Esophagus muscularis mucosa (tissue), 4 donors: Measurements from ENCODE around the gene LGR4. TPM values are rescaled to one million over a fixed set of nuclear protein-coding genes. Genes with fewer than 3 reads are reported as not detected.

ENCODE experiments used
- DNase-seq: peaks from one replicate; pipeline ENCODE4 v3.0.0-alpha.2; 2017; ENCODE audit errors: extremely low spot score
- H3K27ac ChIP-seq, 4 donors: fragments of 200-600 bp; sonication (generic); replicated peaks in 1 of 4; 1 replicate in 3 of 4; 2 replicates in 1 of 4; pipeline ENCODE4 v1.5.1; 2016 to 2019; ENCODE audit warnings: mild to moderate bottlenecking in 1 of 4
- H3K27me3 ChIP-seq, 4 donors: fragments of 200-600 bp; sonication (generic); one replicate each; pipeline versions ENCODE4 v1.5.1 to v1.6.0; 2016 to 2019
- H3K36me3 ChIP-seq, 4 donors: fragments of 200-600 bp; sonication (generic); one replicate each; pipeline ENCODE4 v1.5.1; 2016 to 2019
- H3K4me1 ChIP-seq, 4 donors: fragments of 200-600 bp; sonication (generic); one replicate each; pipeline ENCODE4 v1.5.1; 2016 to 2019
- H3K4me3 ChIP-seq, 4 donors: fragments of 200-600 bp; sonication (generic); 1 replicate in 2 of 4; 2 replicates in 2 of 4; pipeline ENCODE4 v1.5.1; 2016 to 2019; ENCODE audit warnings: mild to moderate bottlenecking in 4 of 4, moderate library complexity in 1 of 4
- H3K9me3 ChIP-seq, 4 donors: fragments of 200-600 bp; sonication (generic); 1 replicate in 3 of 4; 2 replicates in 1 of 4; pipeline ENCODE4 v1.5.1; 2016 to 2019
- CTCF ChIP-seq, 3 experiments: fragments of 200-600 bp in 2 of 3; fragments of 450-650 bp in 1 of 3; sonication (generic) in 2 of 3; IDR thresholded peaks; one replicate each; pipeline ENCODE4 v1.5.1; 2017 to 2019; ENCODE audit warnings: antibody characterized with exemption in 3 of 3, mild to moderate bottlenecking in 2 of 3, moderate library complexity in 1 of 3
- EP300 ChIP-seq: sonication (generic); formaldehyde crosslinking; IDR thresholded peaks from one replicate; pipeline ENCODE4 v1.6.1; 2017; ENCODE audit warnings: antibody characterized with exemption
- POLR2A ChIP-seq: fragments of 450-650 bp; IDR thresholded peaks from one replicate; pipeline ENCODE4 v1.6.1; 2017; ENCODE audit warnings: antibody characterized with exemption, moderate library complexity, mild to moderate bottlenecking, low read depth
- POLR2AphosphoS5 ChIP-seq, 2 donors: sonication (generic); formaldehyde crosslinking; IDR thresholded peaks; one replicate each; pipeline ENCODE4 v1.6.1; 2017; ENCODE audit warnings: antibody characterized with exemption in 2 of 2
- WGBS: methylation state at CpG from one replicate; pipeline ENCODE4 v1.1.5; 2018; 5-methylcytosine and 5-hydroxymethylcytosine counted together
- intact Hi-C: fragments of 100-400 bp; cut with DNase I; formaldehyde crosslinking; loops from one replicate; pipeline ENCODE4 v1.15.1; 2023
- total RNA-seq, 4 donors: library from RNA; depleted of rRNA; stranded (reverse); fragments of >200 nt; gene quantifications; one replicate each; pipeline versions ENCODE4 v1.1.0 to v1.2.1, GENCODE V29; 2016

LGR4 gene
- total RNA-seq, 4 donors from 2014 or later = 24.9 to 37.6 (median 27.6) TPM

GRCh38 chr11:27464289-27464696 lies 8.3 kb downstream of the LGR4 start:
- H3K27me3 ChIP-seq = no peaks in the 10 kb centered on the region
- H3K9me3 ChIP-seq = no peaks in the 10 kb centered on the region
- no peaks in the 10 kb centered on the region for H3K36me3 ChIP-seq
- peak overlapping the region in 1 of 4 donors; percentile 4 for H3K4me3 ChIP-seq
- TF ChIP-seq CTCF (IDR thresholded peaks at IDR 0.05) = no peak
- TF ChIP-seq POLR2AphosphoS5 (IDR thresholded peaks at IDR 0.05) = no peak
- no peak for TF ChIP-seq POLR2A
- no peak for TF ChIP-seq EP300
- peaks cover 32 to 80% (median 70%) of the 10 kb centered on the region in 4 donors for H3K4me1 ChIP-seq
- intact Hi-C loops = no loop called here
- WGBS = 42% methylated on average over 2 of the region's 2 CpGs
- H3K27ac ChIP-seq = peak overlapping the region; percentile 46 to 68 (median 62)
- no peak for DNase-seq

- TF ChIP-seq POLR2A (no peak), POLR2AphosphoS5 (IDR thresholded peaks at IDR 0.05) (no peak), CTCF (IDR thresholded peaks at IDR 0.05) (no peak), EP300 (no peak)
- DNase-seq = no peak
- Histone ChIP-seq H3K27me3 (no peaks in the 10 kb centered on the region), H3K4me3 (no peak overlapping the region), H3K27ac (no peak overlapping the region), H3K9me3 (no peaks in the 10 kb centered on the region), H3K36me3 (no peaks in the 10 kb centered on the region), H3K4me1 (peaks cover 23 to 68% (median 54%) of the 10 kb centered on the region in 4 donors)
- WGBS = 83% methylated on average over 5 of the region's 5 CpGs
- intact Hi-C loops = no loop called here
These were observed 10.0 kb downstream of the LGR4 start for GRCh38 chr11:27462543-27462942.

GRCh38 chr11:27460158-27460978 lies 12.2 kb downstream of the LGR4 start:
- H3K4me3 ChIP-seq = no peak overlapping the region
- no peak for TF ChIP-seq POLR2A
- TF ChIP-seq CTCF (IDR thresholded peaks at IDR 0.05) = no peak
- no peaks in the 10 kb centered on the region for H3K9me3 ChIP-seq
- no peak overlapping the region for H3K27ac ChIP-seq
- no peaks in the 10 kb centered on the region for H3K27me3 ChIP-seq
- intact Hi-C loops = no loop called here
- H3K4me1 ChIP-seq = peaks cover 17 to 59% (median 44%) of the 10 kb centered on the region in 4 donors
- WGBS = 83% methylated on average over 5 of the region's 5 CpGs
- DNase-seq = no peak
- H3K36me3 ChIP-seq = no peaks in the 10 kb centered on the region

GRCh38 chr11:27459191-27459590 lies 13.4 kb downstream of the LGR4 start:
- WGBS = 88% methylated on average over 6 of the region's 6 CpGs
- intact Hi-C loops = no loop called here
- H3K4me1 ChIP-seq = peaks cover 7 to 47% (median 32%) of the 10 kb centered on the region in 4 donors

More at GRCh38 chr11:27459191-27459590, 13.4 kb downstream of the LGR4 start:
- H3K9me3 ChIP-seq = no peaks in the 10 kb centered on the region
- H3K36me3 ChIP-seq = no peaks in the 10 kb centered on the region
- TF ChIP-seq POLR2A (no peak), POLR2AphosphoS5 (IDR thresholded peaks at IDR 0.05) (no peak), CTCF (IDR thresholded peaks at IDR 0.05) (no peak), EP300 (no peak)
- H3K4me3 ChIP-seq = no peak overlapping the region
- H3K27me3 ChIP-seq = no peaks in the 10 kb centered on the region
- DNase-seq = no peak
- no peak overlapping the region for H3K27ac ChIP-seq
